ENCODE data around the gene DDR1.

DNA sequence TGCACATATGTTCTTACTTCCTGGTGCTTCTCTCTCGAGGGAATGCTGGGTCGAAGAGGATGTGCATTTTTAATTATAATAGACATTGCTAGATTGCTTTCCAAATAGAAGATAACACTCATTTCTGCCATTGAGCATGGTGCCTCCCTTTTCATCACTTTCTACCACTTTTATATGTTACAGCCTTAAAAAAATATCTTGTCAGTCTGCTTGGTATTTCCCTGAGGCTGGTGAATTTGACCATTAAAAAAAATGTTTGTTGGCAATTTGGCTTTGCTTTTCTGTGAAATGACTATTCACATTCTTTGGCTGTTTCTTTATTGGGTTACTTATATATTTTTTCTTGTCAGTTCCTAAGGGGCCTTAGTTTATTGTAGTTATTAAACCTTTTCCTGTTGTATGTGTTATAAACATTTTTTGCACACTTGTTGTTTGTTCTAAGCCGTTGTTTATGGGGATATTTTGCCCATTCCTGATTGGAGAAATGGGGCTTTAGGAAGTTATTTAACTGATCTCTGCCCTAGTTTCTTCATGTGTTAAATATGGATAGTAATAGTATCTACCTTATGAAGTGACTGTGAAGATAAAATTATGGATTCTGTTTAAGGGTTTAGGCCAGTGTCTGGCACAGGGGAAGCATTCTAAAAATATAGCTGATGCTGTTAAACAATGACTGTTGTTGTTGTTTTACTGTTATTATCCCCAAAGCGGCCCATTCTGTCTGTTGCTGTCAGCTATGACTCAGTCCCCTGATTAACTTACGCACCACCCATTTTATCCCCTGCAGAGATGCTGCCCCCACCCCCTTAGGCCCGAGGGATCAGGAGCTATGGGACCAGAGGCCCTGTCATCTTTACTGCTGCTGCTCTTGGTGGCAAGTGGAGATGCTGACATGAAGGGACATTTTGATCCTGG is 3.8 kb downstream of the DDR1 start:
- TF ChIP-seq, protein P1, sequence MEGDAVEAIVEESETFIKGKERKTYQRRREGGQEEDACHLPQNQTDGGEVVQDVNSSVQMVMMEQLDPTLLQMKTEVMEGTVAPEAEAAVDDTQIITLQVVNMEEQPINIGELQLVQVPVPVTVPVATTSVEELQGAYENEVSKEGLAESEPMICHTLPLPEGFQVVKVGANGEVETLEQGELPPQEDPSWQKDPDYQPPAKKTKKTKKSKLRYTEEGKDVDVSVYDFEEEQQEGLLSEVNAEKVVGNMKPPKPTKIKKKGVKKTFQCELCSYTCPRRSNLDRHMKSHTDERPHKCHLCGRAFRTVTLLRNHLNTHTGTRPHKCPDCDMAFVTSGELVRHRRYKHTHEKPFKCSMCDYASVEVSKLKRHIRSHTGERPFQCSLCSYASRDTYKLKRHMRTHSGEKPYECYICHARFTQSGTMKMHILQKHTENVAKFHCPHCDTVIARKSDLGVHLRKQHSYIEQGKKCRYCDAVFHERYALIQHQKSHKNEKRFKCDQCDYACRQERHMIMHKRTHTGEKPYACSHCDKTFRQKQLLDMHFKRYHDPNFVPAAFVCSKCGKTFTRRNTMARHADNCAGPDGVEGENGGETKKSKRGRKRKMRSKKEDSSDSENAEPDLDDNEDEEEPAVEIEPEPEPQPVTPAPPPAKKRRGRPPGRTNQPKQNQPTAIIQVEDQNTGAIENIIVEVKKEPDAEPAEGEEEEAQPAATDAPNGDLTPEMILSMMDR (IDR thresholded peaks at IDR 0.05), result no peak
- no peak for TF ChIP-seq POLR2A (IDR thresholded peaks at IDR 0.05)

Data from uterus (tissue), 2 donors.